Cardiac fibroblast (primary cell): ENCODE results near the gene CFL2.
A peak's percentile ranks its signal among the peaks of the same experiment; 100 is the strongest.

Source experiments
- DNase-seq, 2 donors: peaks; one replicate each; pipeline versions ENCODE4 v3.0.0 to v3.0.0-alpha.2; 2010; ENCODE audit warnings: low read depth in 2 of 2
- H3K4me3 ChIP-seq, 2 donors: replicated peaks in 1 of 2; 1 replicate in 1 of 2; 2 replicates in 1 of 2; pipeline ENCODE4 v1.5.1; 2011; ENCODE audit warnings: low read depth in 2 of 2, low read length in 2 of 2, mild to moderate bottlenecking in 2 of 2, moderate library complexity in 1 of 2
- CTCF ChIP-seq: IDR thresholded peaks from one replicate; pipeline ENCODE4 v1.5.1; 2011; ENCODE audit warnings: low read depth, mild to moderate bottlenecking, low read length, inconsistent platforms

CFL2 gene

GRCh38 chr14:34688470-34689206 lies 25.8 kb downstream of the CFL2 start:
- H3K4me3 ChIP-seq, result no peak overlapping the region
- no peak for DNase-seq
- no peak for TF ChIP-seq CTCF

GRCh38 chr14:34685819-34686428 lies 28.5 kb downstream of the CFL2 start:
- no peak for DNase-seq
- TF ChIP-seq CTCF, result no peak

GRCh38 chr14:34684578-34684977 lies 29.8 kb downstream of the CFL2 start:
- DNase-seq, result peak; percentile 24 to 57
- no peak overlapping the region for H3K4me3 ChIP-seq

More at GRCh38 chr14:34685819-34686428, 28.5 kb downstream of the CFL2 start:
- no peak overlapping the region for H3K4me3 ChIP-seq

GRCh38 chr14:34682787-34683321 lies 31.5 kb downstream of the CFL2 start:
- peak in 1 of 2 donors; percentile 23 for DNase-seq
- no peak for TF ChIP-seq CTCF
- H3K4me3 ChIP-seq, result no peak overlapping the region

More at GRCh38 chr14:34684578-34684977, 29.8 kb downstream of the CFL2 start:
- no peak for TF ChIP-seq CTCF

GRCh38 chr14:34680806-34681479 lies 33.5 kb downstream of the CFL2 start:
- DNase-seq, result no peak
- no peak overlapping the region for H3K4me3 ChIP-seq
- no peak for TF ChIP-seq CTCF

- no peak for DNase-seq
- no peak overlapping the region for H3K4me3 ChIP-seq
- TF ChIP-seq CTCF, result no peak
Measured at GRCh38 chr14:34678735-34679134, 35.7 kb downstream of the CFL2 start.
